GM19023 (cell line): ENCODE results near the gene MOB3B.

ENCODE experiments used
- ATAC-seq: cut with Tn5 transposase; IDR thresholded peaks from one replicate; pipeline ENCODE4 v1.9.1; 2021; ENCODE audit warnings: mild to moderate bottlenecking, moderate library complexity; ENCODE audit not compliant: unreplicated experiment

Gene MOB3B

DNA sequence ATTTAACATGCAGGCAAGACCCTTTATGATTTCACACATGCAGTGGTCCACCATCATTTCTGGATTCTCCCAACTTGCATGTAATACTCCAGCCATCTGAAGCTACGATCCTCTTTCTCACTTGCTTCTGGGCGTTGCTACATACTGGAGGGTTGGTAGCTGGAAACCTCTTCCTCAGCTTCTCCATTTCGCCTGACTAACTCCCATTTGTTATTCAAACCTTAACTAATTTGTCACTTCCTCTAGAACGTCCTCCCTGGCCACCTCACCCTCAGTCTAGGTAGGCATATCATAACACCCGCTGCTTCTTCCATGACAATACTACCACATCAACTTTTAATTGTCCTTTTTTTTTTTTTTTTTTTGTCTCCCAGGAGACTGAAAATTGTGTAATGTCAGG lies 160.0 kb downstream of the MOB3B start:
- ATAC-seq: no peak

DNA sequence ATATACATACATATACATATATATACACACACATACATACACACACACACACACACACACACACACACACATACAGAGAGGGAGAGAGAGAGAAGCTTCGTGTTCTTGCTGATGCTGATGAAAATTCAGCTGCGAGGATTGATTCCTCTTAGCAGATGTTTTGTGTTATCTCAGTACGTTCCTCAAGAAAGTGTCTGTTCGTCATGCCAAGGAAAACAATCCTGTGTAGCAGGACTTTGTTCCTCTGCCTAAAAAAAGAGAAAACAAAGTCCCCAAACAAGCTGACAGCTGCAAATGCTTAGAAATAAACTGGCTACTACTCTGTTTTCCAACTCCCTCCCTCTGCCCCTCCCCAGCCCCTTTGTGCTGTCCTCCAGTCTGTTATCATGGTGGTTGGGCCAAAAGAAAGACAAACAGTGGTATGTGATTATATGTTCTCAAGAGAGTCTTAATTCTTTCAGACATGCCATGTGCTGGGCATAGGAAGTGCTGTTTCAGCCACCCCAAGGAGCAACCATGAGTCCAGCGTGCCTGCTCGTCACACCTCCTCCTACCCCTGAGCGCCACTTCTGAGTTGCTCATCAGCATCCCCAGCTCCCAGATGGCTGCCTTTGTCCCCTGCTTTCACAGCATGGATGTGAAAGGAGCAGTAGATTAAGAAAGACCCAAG lies 161.2 kb downstream of the MOB3B start:
- no peak for ATAC-seq

GRCh38 chr9:27367921-27368315 lies 161.7 kb downstream of the MOB3B start:
- ATAC-seq: no peak

DNA sequence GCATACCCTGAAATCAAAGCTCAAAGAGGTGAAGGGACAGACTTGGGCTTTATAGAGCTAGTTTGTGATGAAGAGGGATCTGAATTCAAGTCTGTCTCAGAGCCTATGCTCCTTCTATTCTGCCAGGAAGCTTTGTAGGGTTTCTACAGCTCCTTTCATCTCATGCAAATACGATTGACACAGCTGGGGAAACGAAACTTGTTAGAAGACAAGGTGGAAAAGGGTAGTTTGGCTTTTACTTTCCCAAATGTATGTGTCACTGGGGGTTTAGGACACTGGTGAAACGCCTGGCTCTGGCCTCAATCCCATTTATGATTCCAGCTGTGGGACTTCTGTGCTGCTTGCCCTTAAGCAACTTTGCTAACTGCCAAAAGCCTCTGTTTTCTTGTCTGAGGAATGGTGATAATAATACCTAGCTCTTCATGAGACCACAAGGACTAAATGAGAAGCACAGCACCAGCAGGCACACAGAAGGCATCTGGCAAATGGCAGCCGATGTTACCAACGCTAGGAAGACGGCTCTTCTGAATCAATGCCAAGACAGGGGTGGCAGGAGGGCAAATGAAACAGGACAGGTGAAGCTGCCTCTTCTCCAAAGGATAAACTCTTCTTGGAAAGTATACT lies 162.3 kb downstream of the MOB3B start:
- peak; percentile 70 for ATAC-seq

- peak; percentile 72 for ATAC-seq
Observed at GRCh38 chr9:27365707-27366376, 163.8 kb downstream of the MOB3B start.

DNA sequence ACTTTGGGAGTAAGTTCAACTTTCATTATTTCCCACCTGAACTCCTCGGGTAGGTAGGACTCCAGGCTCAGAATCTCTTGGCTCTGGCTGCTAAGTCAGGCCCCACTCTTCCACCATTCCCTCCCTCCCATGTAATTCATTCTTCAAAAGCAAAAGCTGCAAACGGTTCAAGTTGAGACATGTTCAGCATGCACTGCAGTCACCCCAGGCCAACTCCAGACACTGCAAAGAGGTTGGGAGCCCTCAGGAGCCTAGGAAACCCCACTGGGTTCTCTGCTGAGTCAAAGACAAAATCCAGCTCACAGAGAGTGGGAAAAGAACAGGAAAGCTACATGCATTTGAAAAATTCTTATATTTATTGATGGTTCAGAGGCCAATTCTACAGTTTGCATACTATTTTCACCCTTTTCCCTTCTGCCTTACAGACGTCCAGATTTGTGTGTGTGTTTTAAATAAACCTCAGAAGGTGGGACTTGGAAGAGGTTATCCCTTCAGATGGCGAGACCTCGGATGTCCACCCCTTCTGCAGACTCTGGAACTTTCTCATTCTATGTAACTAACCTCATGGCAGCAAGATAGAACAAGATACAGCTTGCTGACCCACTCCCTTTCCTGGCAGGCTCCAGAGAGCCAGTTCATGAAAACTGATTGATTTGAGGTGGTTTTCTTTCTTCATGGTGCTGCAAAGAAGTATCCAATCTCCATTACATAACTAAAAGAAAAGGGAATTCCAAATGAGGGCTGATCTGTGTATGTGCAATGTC lies 167.0 kb downstream of the MOB3B start:
- ATAC-seq: no peak

DNA sequence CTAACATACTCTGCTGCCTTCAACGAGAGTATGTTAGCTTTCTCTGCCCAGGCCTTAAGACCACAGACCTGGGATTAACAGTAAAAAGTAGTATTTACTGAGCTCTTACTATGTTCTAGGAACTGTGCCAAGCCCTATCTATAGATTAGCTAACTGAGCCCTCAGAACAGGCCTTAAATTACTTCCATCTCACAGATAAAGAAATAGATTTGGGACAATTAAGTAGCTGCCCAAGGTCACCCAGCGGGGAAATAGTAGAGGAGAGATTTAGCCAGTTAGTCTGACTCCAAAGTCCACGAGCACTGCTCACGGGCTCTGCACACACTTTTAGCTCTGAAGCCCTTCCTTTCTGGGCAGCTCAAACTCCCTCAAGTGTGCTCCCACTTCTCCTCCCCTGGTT lies 168.1 kb downstream of the MOB3B start:
- ATAC-seq: no peak

DNA sequence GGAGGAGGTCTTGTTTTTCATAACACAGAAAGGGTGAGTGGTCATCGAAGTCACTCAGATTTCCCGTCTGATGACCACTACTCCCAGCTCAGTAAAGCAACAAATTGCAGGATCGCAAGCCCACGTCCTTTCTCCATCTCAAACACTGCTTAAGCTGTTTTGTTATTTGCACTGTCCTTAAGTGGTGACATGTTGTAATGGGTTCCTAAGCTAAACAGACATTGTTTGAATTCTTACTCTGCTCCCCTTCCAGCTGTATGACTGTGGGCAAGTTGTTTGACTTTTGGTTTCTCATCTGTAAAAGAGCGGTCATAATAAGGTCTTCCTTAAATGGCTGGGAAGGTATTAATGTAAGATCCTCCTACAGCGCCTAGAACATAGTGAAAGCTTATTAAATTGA lies 169.9 kb downstream of the MOB3B start:
- no peak for ATAC-seq

- ATAC-seq: no peak
Observed at GRCh38 chr9:27358007-27358406, 171.6 kb downstream of the MOB3B start.

DNA sequence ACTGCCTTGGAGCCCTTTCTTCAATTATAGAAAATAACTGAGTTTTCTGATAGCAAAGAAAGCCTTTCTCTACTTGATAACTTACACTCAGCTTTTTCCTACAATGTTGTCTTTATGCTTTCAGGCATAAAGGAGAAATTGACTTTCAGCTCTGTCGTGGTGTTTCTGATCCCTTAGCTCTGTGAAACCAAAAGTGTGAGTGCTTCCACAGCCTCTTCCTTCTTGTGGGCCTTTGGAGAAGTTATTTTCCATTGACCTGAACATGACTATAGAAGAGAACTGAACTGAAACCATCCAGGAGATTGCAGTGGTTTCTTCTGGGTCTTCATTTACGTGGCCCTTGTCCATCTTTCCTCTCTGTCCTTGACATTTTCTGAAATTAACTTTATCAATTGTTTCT lies 173.2 kb downstream of the MOB3B start:
- no peak for ATAC-seq

- no peak for ATAC-seq
Observed at GRCh38 chr9:27355166-27355565, 174.4 kb downstream of the MOB3B start.

DNA sequence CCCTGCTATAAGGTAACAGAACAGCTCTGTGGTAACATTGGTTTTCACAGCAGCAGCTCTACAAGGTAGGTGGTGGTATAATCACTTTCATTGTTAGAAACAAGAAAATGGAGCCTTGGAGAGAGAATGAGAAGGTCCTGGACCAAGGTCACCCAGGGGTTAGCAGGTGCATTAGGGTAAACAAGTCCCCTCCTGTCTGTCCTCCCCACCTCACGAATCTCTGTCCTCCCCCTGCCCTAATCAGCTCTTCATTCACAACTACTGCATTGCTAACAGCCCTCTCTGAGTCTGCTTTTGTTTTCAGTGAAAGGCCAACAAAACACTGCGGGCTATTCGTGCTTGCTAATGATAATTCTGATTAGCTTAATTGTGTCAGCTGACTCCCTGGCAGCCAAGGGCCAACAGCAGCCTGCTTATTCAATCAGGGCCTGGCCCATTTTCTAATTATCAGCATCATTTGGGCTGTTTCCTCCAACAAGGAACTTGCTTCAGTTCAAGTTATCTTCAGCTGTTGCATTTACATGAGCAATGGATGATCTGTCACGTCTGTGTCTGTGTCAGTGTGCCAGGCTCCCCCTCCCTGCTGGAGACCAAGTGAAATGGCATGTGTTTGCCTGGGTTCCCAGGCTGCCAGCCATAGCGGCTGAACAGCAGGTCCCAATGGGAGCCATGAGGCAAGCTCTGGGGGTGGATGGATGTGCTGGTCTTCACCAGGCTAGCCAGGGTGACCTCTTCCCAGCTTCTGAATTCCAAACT lies 176.0 kb downstream of the MOB3B start:
- peak; percentile 89 for ATAC-seq

- no peak for ATAC-seq
Observed at GRCh38 chr9:27353166-27353473, 176.5 kb downstream of the MOB3B start.

GRCh38 chr9:27352457-27353165 lies 177.0 kb downstream of the MOB3B start:
- no peak for ATAC-seq

GRCh38 chr9:27351438-27351837 lies 178.2 kb downstream of the MOB3B start:
- no peak for ATAC-seq

DNA sequence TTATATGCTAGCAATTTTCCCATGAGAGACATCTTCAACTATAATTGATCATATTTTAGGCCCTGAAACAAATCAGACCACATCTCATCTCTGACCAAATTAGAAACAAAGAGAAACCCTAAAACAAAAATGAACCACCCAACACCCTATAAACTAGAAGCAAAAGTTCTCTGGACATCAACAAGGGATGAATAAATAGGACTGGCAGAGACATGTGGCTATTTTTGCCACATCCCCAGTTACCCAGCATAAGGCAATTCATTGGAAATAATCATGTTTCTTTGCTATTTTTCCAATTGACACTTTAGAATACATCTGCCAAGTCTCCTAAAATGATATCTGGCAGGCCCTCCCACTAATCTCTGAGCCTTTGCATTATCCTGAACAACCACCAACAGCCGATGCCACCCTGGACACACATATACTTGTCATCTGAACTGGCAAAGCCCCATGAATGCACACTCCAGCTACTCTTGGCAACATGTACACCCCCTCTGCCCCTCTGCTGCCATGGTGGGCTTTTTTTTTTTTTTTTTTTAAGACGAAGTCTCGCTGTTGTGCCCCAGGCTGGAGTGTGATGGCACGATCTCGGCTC lies 179.1 kb downstream of the MOB3B start:
- ATAC-seq: no peak

- ATAC-seq: no peak
Observed at GRCh38 chr9:27349698-27350080, 179.9 kb downstream of the MOB3B start.

DNA sequence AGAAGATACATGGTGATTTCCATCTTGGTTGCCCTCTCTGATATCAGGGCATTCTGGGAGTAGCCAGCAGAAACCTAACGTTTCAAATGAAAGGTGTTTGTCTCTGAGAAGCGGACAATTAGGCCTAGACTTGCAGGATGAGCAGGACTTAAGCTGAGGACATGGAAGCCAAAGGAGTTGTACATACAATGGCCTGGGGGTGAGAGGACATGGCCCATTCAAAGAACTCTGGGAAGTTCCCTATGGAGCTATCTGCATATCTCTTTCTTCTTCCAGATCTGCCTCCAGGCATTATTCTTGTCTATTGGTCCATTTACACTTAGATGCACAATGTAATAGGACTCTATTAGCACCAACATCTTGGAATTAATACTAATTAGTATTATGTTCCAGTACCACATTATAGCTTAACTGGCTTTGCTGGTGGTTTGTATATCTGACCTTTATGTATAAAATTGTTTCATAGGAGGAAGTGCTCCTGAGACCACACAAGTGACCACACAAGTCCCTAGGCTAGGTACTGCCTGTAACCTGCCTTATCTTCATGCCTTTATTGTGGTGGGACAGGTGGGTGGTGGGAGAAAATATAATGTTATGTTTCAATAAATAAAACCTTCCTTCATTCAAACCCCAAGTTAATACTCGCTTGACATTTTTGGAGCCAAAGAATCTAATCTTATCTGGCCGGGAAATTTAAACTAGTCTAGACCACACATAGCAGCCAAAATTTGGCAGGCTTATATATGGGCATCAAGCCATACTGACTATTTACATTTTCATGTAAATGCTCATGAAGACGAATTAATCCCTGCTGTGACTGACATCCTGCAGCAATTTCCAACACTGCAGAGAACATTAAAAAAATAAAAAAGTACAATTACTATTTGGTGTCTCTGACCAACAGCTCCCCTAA lies 180.6 kb downstream of the MOB3B start:
- ATAC-seq: no peak

DNA sequence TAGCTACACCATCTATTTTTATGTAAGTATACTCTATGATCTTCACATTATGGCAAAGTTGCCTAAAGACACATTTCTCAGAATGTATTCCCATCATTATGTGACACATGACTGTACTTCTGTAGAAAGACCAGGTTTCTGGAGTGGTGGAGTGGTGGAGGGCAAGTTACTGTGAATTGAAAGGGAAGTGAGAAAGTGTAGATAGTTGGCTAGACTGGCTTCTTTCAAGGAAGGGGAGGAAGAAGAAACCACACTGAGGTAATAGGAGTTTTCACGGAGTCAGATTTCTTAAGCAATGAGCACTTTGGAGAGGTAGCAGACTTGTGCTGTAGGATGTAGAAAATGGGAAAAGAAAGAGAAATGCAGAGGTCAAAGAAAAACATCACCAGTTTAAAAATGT lies 181.7 kb downstream of the MOB3B start:
- ATAC-seq: no peak
